HEK293 (cell line): ENCODE data around the gene MEG3.

Experiments used
- CTCF ChIP-seq: fragments of 450-650 bp; formaldehyde crosslinking; IDR thresholded peaks from 2 replicates; pipeline ENCODE4 v1.5.1; 2016; ENCODE audit warnings: missing biosample characterization, missing genetic modification characterization
- ELK4 ChIP-seq: IDR thresholded peaks from 2 replicates; pipeline ENCODE4 v1.6.1; 2011; ENCODE audit warnings: mild to moderate bottlenecking, low read depth, low read length, borderline replicate concordance
- HOXA7 ChIP-seq: sonication (generic); formaldehyde crosslinking; IDR thresholded peaks from 2 replicates; pipeline ENCODE4 v1.8.1; 2022; ENCODE audit warnings: missing genetic modification reagents, borderline replicate concordance
- MYNN ChIP-seq: fragments of 450-650 bp; formaldehyde crosslinking; IDR thresholded peaks from 2 replicates; pipeline ENCODE4 v1.5.1; 2016; ENCODE audit warnings: missing biosample characterization, missing genetic modification characterization, borderline replicate concordance
- PBX3 ChIP-seq: sonication (generic); formaldehyde crosslinking; IDR thresholded peaks from 2 replicates; pipeline ENCODE4 v1.8.1; 2022; ENCODE audit warnings: mild to moderate bottlenecking, moderate library complexity, missing genetic modification reagents
- ZNF19 ChIP-seq: fragments of 450-650 bp; formaldehyde crosslinking; IDR thresholded peaks from 2 replicates; pipeline ENCODE4; 2016; ENCODE audit warnings: missing biosample characterization, missing genetic modification characterization, low read depth
- ZNF24 ChIP-seq: fragments of 450-650 bp; formaldehyde crosslinking; IDR thresholded peaks from 2 replicates; pipeline ENCODE4 v1.5.1; 2016; ENCODE audit warnings: missing biosample characterization, missing genetic modification characterization
- ZNF274 ChIP-seq, 2 experiments: fragments of 200-500 bp in 1 of 2; fragments of 450-650 bp in 1 of 2; sonication (Bioruptor generic) in 1 of 2; formaldehyde crosslinking in 1 of 2; IDR thresholded peaks; 2 replicates each; pipeline versions ENCODE4 v1.5.1 to v1.6.1; 2014 to 2016; ENCODE audit warnings: borderline replicate concordance in 1 of 2, inconsistent platforms in 1 of 2, low read length in 1 of 2, missing biosample characterization in 1 of 2, missing genetic modification characterization in 1 of 2
- ZNF513 ChIP-seq: fragments of 450-650 bp; IDR thresholded peaks from 2 replicates; pipeline ENCODE4 v1.5.1; 2018; ENCODE audit warnings: missing biosample characterization, missing genetic modification characterization
- ZNF521 ChIP-seq: fragments of 450-650 bp; formaldehyde crosslinking; IDR thresholded peaks from 2 replicates; pipeline ENCODE4 v1.5.1; 2017; ENCODE audit warnings: missing biosample characterization, mild to moderate bottlenecking, missing genetic modification characterization
- ZNF571 ChIP-seq: fragments of 450-650 bp; formaldehyde crosslinking; IDR thresholded peaks from 2 replicates; pipeline ENCODE4 v1.5.0; 2017; ENCODE audit warnings: missing biosample characterization, missing genetic modification characterization
- ZNF768 ChIP-seq: fragments of 450-650 bp; formaldehyde crosslinking; IDR thresholded peaks from 2 replicates; pipeline ENCODE4 v1.5.1; 2018; ENCODE audit warnings: missing biosample characterization, mild to moderate bottlenecking, missing genetic modification characterization
- ZSCAN5A ChIP-seq: fragments of 450-650 bp; formaldehyde crosslinking; IDR thresholded peaks from 2 replicates; pipeline ENCODE4 v1.5.1; 2016; ENCODE audit warnings: missing biosample characterization, missing genetic modification characterization

GRCh38 chr14:100889641-100890040 is 63.7 kb downstream of the MEG3 start:
- TF ChIP-seq ZNF571 (tag by site-specific recombination), result no peak
- no peak for TF ChIP-seq CTCF (tag by site-specific recombination)
- TF ChIP-seq ZNF513 (tag by site-specific recombination), result no peak
- TF ChIP-seq ZNF24 (tag by site-specific recombination), result no peak
- no peak for TF ChIP-seq ZNF768 (tag by site-specific recombination)
- no peak for TF ChIP-seq ZNF274 (IDR thresholded peaks at IDR 0.05; ENCODE audit: low read length)
- TF ChIP-seq ZNF274 (tag by site-specific recombination; IDR thresholded peaks at IDR 0.05; ENCODE audit: borderline replicate concordance), result no peak
- TF ChIP-seq ELK4, result no peak
- no peak for TF ChIP-seq ZNF521 (tag by site-specific recombination)
- no peak for TF ChIP-seq HOXA7 (CRISPR knock-in tag)
- no peak for TF ChIP-seq ZNF19 (tag by site-specific recombination)
- no peak for TF ChIP-seq MYNN (tag by site-specific recombination)
- no peak for TF ChIP-seq ZSCAN5A (tag by site-specific recombination)
- TF ChIP-seq PBX3 (CRISPR knock-in tag), result no peak
